ENCODE results near the gene CSHL1. TPM values are rescaled to one million over a fixed set of nuclear protein-coding genes. Genes with fewer than 3 reads are reported as not detected.
"Not testable (repeated sequence)": the region's sequence is repeated elsewhere in the genome, so short reads cannot be mapped to it uniquely, and the experiment has no call there.

The CSHL1 gene
- total RNA-seq, 1 experiment from 2014 or later, result not detected

DNA sequence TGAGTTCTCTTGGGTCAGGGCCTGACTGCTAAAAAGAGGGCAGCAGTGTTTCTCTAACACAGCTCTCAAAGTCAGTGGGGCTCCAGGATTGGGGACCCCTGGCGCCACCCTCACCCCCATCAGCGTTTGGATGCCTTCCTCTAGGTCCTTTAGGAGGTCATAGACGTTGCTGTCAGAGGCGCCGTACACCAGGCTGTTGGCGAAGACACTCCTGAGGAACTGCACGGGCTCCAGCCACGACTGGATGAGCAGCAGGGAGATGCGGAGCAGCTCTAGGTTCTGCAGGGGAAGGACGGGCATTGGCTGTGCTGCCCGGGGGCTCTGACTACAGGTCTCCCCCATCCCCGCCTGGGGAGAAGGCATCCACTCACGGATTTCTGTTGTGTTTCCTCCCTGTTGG is 6.6 kb upstream of the CSHL1 start:
- intact Hi-C loops (cut with micrococcal nuclease; ENCODE audit: unreplicated experiment), result no loop called here
- no TSS peak for BruUV-seq (replicated peaks)
- H3K4me3 Mint-ChIP-seq (ENCODE audit: unreplicated experiment), result no peak overlapping the region
- ChIA-PET POLR2A (no interaction called here), CTCF (interaction anchor here (3.2 kb wide), 1 partner anchor 29 kb away, joined by 41 read pairs; no protein-coding TSS in a partner anchor)
- H3K36me3 ChIP-seq (ENCODE audit: control insufficient read depth, insufficient read depth, low read length), result no peaks in the 10 kb centered on the region
- no peak for DNase-seq
- peaks cover 18% of the 10 kb centered on the region for H3K27me3 Mint-ChIP-seq (ENCODE audit: insufficient read depth, unreplicated experiment)
- H3K4me1 ChIP-seq, result no peaks in the 10 kb centered on the region
- H3K4me1 Mint-ChIP-seq (ENCODE audit: low read depth, unreplicated experiment), result no peaks in the 10 kb centered on the region
- H3K27ac Mint-ChIP-seq (ENCODE audit: unreplicated experiment), result no peak overlapping the region
- no peaks in the 10 kb centered on the region for H3K27me3 ChIP-seq (replicated peaks; ENCODE audit: control insufficient read depth, insufficient read depth, low read length)
- H3K4me3 ChIP-seq (ENCODE audit: low read depth, low read length), result no peak overlapping the region
- no peaks in the 10 kb centered on the region for H3K9me3 Mint-ChIP-seq (ENCODE audit: unreplicated experiment)
- H3K36me3 Mint-ChIP-seq (ENCODE audit: insufficient read depth, unreplicated experiment), result no peaks in the 10 kb centered on the region
- TF ChIP-seq, protein P1, sequence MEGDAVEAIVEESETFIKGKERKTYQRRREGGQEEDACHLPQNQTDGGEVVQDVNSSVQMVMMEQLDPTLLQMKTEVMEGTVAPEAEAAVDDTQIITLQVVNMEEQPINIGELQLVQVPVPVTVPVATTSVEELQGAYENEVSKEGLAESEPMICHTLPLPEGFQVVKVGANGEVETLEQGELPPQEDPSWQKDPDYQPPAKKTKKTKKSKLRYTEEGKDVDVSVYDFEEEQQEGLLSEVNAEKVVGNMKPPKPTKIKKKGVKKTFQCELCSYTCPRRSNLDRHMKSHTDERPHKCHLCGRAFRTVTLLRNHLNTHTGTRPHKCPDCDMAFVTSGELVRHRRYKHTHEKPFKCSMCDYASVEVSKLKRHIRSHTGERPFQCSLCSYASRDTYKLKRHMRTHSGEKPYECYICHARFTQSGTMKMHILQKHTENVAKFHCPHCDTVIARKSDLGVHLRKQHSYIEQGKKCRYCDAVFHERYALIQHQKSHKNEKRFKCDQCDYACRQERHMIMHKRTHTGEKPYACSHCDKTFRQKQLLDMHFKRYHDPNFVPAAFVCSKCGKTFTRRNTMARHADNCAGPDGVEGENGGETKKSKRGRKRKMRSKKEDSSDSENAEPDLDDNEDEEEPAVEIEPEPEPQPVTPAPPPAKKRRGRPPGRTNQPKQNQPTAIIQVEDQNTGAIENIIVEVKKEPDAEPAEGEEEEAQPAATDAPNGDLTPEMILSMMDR (IDR thresholded peaks at IDR 0.05; ENCODE audit: insufficient read depth in 1 of 2, low read depth in 1 of 2, low read length in 1 of 2, severe bottlenecking in 1 of 2, unreplicated experiment in 1 of 2), result no peak
- no peaks in the 10 kb centered on the region for H3K9me3 ChIP-seq

DNA sequence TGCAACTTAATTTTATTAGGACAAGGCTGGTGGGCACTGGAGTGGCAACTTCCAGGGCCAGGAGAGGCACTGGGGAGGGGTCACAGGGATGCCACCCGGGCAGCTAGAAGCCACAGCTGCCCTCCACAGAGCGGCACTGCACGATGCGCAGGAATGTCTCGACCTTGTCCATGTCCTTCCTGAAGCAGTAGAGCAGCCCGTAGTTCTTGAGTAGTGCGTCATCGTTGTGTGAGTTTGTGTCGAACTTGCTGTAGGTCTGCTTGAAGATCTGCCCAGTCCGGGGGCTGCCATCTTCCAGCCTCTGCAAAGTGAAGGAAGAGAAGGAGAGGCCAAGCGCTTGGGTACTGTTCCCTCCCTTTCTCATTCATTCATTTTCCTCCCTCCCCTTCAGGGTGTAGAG is 6.1 kb upstream of the CSHL1 start:
- POLR2A ChIA-PET; BruUV-seq (replicated peaks): not testable (repeated sequence)

DNA sequence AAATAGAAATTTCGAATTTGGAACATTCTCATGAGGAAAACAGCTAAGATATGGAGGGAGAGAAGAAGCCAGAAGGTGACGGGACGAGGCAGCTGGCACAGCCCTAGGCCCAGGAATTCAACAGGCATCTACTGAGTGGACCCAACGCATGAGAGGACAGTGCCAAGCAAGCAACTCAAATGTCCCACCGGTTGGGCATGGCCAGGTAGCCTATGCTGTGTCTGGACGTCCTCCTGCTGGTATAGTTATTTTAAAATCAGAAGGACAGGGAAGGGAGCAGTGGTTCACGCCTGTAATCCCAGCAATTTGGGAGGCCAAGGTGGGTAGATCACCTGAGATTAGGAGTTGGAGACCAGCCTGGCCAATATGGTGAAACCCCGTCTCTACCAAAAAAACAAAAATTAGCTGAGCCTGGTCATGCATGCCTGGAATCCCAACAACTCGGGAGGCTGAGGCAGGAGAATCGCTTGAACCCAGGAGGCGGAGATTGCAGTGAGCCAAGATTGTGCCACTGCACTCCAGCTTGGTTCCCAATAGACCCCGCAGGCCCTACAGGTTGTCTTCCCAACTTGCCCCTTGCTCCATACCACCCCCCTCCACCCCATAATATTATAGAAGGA is 5.6 kb upstream of the CSHL1 start:
- peaks cover 19% of the 10 kb centered on the region for H3K27me3 Mint-ChIP-seq (ENCODE audit: insufficient read depth, unreplicated experiment)

More for the DNA sequence above, 6.1 kb upstream of the CSHL1 start:
- H3K27me3 ChIP-seq (replicated peaks; ENCODE audit: control insufficient read depth, insufficient read depth, low read length); DNase-seq; H3K9me3 ChIP-seq; intact Hi-C loops (cut with micrococcal nuclease; ENCODE audit: unreplicated experiment); H3K4me3 ChIP-seq (ENCODE audit: low read depth, low read length); H3K4me1 Mint-ChIP-seq (ENCODE audit: low read depth, unreplicated experiment); H3K4me1 ChIP-seq; H3K27ac Mint-ChIP-seq (ENCODE audit: unreplicated experiment); H3K36me3 ChIP-seq (ENCODE audit: control insufficient read depth, insufficient read depth, low read length); H3K9me3 Mint-ChIP-seq (ENCODE audit: unreplicated experiment); H3K36me3 Mint-ChIP-seq (ENCODE audit: insufficient read depth, unreplicated experiment); H3K4me3 Mint-ChIP-seq (ENCODE audit: unreplicated experiment): not testable (repeated sequence)
- CTCF ChIA-PET, result interaction anchor here (1.6 kb wide), 1 partner anchor 29 kb away, joined by 5 read pairs; no protein-coding TSS in a partner anchor
- peaks cover 19% of the 10 kb centered on the region for H3K27me3 Mint-ChIP-seq (ENCODE audit: insufficient read depth, unreplicated experiment)

DNA sequence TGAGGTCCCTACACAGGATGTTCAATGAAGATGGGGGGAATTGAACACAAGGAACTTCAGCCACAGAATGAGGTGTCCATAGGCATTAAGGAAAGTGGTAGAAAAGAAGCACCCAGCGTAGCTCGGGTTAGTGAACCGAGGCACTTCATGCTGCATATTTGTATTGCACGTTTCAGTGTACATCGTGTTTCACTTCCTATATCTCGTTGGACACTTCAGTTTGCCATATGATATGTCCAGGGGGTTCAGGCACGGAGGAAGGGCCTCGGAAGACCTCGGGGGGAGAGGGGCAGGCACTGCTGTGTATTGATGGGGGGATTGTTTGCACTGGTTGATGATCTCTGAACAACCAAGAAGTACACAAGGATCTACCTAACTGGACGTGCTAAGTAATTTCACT is 4.7 kb upstream of the CSHL1 start:
- POLR2A ChIA-PET; BruUV-seq (replicated peaks); H3K4me3 Mint-ChIP-seq (ENCODE audit: unreplicated experiment); H3K4me3 ChIP-seq (ENCODE audit: low read depth, low read length); H3K27me3 ChIP-seq (replicated peaks; ENCODE audit: control insufficient read depth, insufficient read depth, low read length); H3K27ac Mint-ChIP-seq (ENCODE audit: unreplicated experiment); intact Hi-C loops (cut with micrococcal nuclease; ENCODE audit: unreplicated experiment); H3K9me3 Mint-ChIP-seq (ENCODE audit: unreplicated experiment); H3K9me3 ChIP-seq; H3K4me1 Mint-ChIP-seq (ENCODE audit: low read depth, unreplicated experiment); DNase-seq; H3K4me1 ChIP-seq; H3K36me3 ChIP-seq (ENCODE audit: control insufficient read depth, insufficient read depth, low read length); H3K36me3 Mint-ChIP-seq (ENCODE audit: insufficient read depth, unreplicated experiment): not testable (repeated sequence)
- CTCF ChIA-PET, result interaction anchor here (1.6 kb wide), 1 partner anchor 31 kb away, joined by 5 read pairs; no protein-coding TSS in a partner anchor
- H3K27me3 Mint-ChIP-seq (ENCODE audit: insufficient read depth, unreplicated experiment), result peaks cover 23% of the 10 kb centered on the region

More for the DNA sequence above, 5.6 kb upstream of the CSHL1 start:
- no peaks in the 10 kb centered on the region for H3K9me3 Mint-ChIP-seq (ENCODE audit: unreplicated experiment)
- no peaks in the 10 kb centered on the region for H3K4me1 Mint-ChIP-seq (ENCODE audit: low read depth, unreplicated experiment)
- Histone ChIP-seq H3K27me3 (replicated peaks; ENCODE audit: control insufficient read depth, insufficient read depth, low read length) (no peaks in the 10 kb centered on the region), H3K9me3 (no peaks in the 10 kb centered on the region), H3K4me3 (ENCODE audit: low read depth, low read length) (no peak overlapping the region), H3K4me1 (no peaks in the 10 kb centered on the region), H3K36me3 (ENCODE audit: control insufficient read depth, insufficient read depth, low read length) (no peaks in the 10 kb centered on the region)
- no peak for DNase-seq
- CTCF ChIA-PET, result interaction anchor here (1.6 kb wide), 1 partner anchor 30 kb away, joined by 5 read pairs; no protein-coding TSS in a partner anchor
- TF ChIP-seq, protein P1 (IDR thresholded peaks at IDR 0.05; ENCODE audit: insufficient read depth in 1 of 2, low read depth in 1 of 2, low read length in 1 of 2, severe bottlenecking in 1 of 2, unreplicated experiment in 1 of 2), result no peak
- no peak overlapping the region for H3K27ac Mint-ChIP-seq (ENCODE audit: unreplicated experiment)
- POLR2A ChIA-PET, result no interaction called here
- H3K36me3 Mint-ChIP-seq (ENCODE audit: insufficient read depth, unreplicated experiment), result no peaks in the 10 kb centered on the region
- no TSS peak for BruUV-seq (replicated peaks)
- intact Hi-C loops (cut with micrococcal nuclease; ENCODE audit: unreplicated experiment), result no loop called here
- H3K4me3 Mint-ChIP-seq (ENCODE audit: unreplicated experiment), result no peak overlapping the region
